NB4 (cell line): ENCODE measurements around the gene MAP3K5.
"Not testable (repeated sequence)": the region's sequence is repeated elsewhere in the genome, so short reads cannot be mapped to it uniquely, and the experiment has no call there.

ENCODE experiments used
- DNase-seq: peaks from one replicate; pipeline ENCODE4 v3.0.0; 2010; ENCODE audit warnings: low read depth
- H3K4me3 ChIP-seq: one replicate; pipeline ENCODE4 v1.5.1; 2011; ENCODE audit warnings: mild to moderate bottlenecking, low read depth, low read length, moderate library complexity
- MYC ChIP-seq: IDR thresholded peaks from 2 replicates; pipeline ENCODE4 v1.6.1; 2011; ENCODE audit warnings: low read depth, low read length
- POLR2A ChIP-seq: IDR thresholded peaks from 2 replicates; pipeline ENCODE4 v1.6.1; 2011; ENCODE audit warnings: mild to moderate bottlenecking; ENCODE audit not compliant: insufficient read length; ENCODE audit errors: extremely low read depth
- TF ChIP-seq, protein P1 (sequence below): IDR thresholded peaks from 2 replicates; pipeline ENCODE4 v1.6.1; 2011; ENCODE audit warnings: low read depth, low read length
- TF ChIP-seq, protein P2 (sequence below): IDR thresholded peaks from one replicate; pipeline ENCODE4 v1.5.1; 2012; ENCODE audit warnings: low read depth, low read length

The MAP3K5 gene

DNA sequence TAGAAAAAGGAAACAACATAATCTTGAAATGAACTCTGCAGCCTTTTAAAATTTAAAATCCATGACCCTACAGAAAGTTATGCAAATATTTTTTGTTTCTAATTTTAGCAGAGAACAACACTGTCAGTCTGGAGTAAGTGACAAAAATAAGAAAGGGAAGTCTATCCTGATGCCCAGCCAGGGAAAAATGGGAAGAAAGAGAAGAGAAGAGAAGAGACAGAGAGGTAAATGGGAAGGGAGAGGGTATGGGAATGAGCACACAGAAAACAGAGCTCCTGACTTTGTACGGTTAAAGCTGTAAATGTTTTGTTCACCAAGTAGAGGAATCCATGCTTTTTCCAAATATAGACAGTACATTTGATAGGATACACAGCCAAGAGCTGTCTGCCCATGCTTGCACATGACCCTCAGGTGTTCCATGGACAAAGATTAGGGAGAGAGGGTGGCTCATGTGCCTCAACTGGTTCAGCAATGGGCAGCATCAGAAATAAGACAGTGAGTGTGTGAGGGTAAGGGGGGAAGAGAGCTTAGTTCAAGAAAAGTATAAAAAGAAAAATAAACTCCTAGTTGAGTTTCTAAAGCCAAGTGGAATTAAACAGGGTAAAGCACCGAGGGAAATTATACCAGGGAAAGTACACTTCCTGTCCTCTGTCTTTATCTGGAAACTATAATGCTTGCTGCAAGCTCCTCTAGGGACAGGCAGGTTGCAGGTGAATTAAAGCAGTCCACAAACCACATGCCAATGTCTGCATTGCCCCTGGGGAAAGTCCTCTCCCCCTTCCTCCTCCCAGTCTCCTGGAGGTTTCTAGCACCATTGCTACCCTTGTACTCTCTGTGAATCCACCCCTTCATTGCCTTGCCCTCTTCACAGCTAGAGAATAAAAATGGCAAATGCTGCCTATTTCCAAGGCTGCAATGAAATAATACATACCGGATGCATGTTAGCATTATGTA lies 30.0 kb downstream of the MAP3K5 start:
- no peak for TF ChIP-seq POLR2A
- TF ChIP-seq, protein P1, sequence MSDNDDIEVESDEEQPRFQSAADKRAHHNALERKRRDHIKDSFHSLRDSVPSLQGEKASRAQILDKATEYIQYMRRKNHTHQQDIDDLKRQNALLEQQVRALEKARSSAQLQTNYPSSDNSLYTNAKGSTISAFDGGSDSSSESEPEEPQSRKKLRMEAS: no peak
- no peak for TF ChIP-seq MYC
- TF ChIP-seq, protein P2, sequence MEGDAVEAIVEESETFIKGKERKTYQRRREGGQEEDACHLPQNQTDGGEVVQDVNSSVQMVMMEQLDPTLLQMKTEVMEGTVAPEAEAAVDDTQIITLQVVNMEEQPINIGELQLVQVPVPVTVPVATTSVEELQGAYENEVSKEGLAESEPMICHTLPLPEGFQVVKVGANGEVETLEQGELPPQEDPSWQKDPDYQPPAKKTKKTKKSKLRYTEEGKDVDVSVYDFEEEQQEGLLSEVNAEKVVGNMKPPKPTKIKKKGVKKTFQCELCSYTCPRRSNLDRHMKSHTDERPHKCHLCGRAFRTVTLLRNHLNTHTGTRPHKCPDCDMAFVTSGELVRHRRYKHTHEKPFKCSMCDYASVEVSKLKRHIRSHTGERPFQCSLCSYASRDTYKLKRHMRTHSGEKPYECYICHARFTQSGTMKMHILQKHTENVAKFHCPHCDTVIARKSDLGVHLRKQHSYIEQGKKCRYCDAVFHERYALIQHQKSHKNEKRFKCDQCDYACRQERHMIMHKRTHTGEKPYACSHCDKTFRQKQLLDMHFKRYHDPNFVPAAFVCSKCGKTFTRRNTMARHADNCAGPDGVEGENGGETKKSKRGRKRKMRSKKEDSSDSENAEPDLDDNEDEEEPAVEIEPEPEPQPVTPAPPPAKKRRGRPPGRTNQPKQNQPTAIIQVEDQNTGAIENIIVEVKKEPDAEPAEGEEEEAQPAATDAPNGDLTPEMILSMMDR: no peak
- peak; percentile 30 for DNase-seq
- no peak overlapping the region for H3K4me3 ChIP-seq

DNA sequence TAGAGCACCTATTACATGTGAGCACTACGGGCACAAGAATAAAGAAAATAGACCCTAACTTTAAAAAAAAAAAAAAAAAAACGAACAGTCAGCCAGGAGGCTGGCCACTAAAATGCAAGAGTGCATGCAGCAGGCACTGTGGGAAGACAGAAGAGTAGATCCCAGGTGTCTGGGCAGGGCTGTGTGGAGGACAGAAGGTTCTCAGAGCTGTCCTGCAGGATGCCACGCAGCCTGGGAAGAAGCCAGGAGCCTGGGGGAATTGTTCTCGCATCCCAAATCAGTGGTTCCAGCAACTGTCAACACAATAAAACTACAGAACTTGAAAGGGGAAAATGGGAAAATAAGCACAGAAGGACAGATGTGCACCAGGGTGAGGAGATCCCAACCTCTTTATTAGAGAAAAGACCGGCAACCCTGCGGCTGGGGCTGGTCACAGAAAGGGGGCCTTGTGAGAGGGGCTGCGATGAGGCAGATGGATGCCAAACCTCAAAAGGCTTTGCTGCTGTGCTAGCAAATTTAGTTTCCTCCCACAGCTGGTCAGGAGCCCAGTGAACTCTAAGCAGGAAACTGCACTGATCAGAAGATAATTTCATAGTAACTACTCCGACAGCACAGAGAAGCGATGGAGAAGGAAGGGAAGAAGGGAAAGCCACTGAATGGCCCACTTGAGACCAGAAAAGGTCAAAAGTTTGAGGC lies 30.9 kb downstream of the MAP3K5 start:
- peak; percentile 28 for DNase-seq
- H3K4me3 ChIP-seq: no peak overlapping the region
- TF ChIP-seq, protein P2: no peak
- TF ChIP-seq MYC: no peak

DNA sequence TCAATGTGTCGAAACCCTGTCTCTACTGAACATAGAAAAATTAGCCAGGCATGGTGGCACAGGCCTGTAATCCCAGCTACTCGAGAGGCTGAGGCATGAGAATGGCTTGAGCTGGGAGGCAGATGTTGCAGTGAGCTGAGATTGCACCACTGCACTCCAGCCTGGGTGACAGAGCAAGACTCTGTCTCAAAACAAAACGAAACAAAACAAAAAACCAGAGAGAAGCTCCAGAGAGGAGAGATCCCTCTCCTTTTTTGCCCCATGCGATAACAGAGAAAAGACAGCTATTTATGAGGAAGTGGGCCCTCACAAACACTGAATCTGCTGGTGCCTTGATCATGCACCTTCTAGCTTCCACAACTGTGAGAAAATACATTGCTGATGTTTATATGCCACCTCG lies 31.5 kb downstream of the MAP3K5 start:
- peak; percentile 45 for DNase-seq
- H3K4me3 ChIP-seq: not testable (repeated sequence)

DNA sequence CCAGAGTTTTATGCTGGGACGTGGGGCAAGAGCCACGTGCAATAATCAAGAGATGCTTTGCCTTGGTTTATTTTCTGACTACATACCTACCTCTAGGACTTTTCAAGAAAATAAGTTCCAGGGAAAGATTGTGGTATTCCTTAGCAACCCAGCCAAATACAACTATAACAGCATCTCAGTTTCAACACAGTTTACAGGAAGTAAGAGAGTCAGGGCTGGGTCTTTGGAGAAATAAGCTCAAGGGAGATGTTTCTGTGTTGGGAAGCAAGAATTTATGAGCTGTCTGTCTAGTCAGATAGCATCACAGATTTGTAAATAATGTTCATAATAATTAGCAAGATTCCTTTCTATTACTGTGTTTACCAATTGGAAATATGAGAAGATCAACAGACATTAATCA lies 35.1 kb downstream of the MAP3K5 start:
- TF ChIP-seq, protein P2: no peak
- TF ChIP-seq, protein P1: no peak
- TF ChIP-seq POLR2A: no peak
- no peak overlapping the region for H3K4me3 ChIP-seq
- peak; percentile 43 for DNase-seq

DNA sequence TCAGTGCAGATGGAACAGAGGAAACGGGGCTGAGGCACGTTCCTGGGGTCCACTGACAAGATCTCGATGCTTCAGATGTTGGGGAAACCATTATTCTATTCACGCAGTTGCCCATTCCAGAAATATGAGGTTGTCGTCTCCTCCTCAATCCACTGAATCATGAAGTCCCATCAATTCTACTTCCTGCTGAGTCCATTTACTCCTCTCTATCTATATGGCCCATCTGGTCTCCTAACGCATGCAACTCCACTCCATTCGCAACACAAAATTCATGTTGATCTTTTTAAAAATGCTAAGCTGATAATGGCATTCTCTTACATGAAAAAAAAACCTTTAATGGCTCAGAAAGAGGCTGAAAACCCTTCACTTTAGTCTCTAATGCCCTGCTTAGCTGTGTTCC lies 37.5 kb downstream of the MAP3K5 start:
- TF ChIP-seq, protein P2: no peak
- TF ChIP-seq MYC (no peak), POLR2A (no peak)
- TF ChIP-seq, protein P1: no peak
- DNase-seq: no peak
- H3K4me3 ChIP-seq: no peak overlapping the region

DNA sequence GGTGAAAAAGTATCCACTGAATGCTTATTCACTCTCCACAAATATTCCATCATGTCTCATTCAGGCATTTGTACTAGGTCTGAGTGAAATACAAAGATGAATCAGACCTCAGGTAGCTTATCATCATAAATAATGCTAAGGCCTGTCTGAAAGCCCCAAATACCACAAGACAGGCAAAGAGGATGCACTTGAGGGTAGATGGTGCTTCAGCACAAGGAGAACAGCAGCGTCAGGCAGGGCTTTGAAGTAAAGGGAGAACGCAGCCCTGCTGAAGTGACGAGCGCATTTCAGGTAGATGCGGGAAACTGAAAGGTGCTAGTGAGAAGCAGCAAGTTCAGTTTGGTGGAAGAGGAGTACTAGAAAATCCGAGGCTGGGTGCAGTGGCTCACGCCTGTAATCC lies 38.7 kb downstream of the MAP3K5 start:
- TF ChIP-seq MYC: no peak
- TF ChIP-seq, protein P1: no peak
- TF ChIP-seq, protein P2: no peak
- no peak for TF ChIP-seq POLR2A
- no peak overlapping the region for H3K4me3 ChIP-seq
- DNase-seq: no peak
